Memory B cell (primary cell): ENCODE measurements around the gene ALK.

Source experiments
- ATAC-seq: fragments of 150-1000 bp; cut with Tn5 transposase; 2 replicates; pipeline ENCODE4 v1.10.0; 2021; ENCODE audit warnings: low read depth, mild to moderate bottlenecking, moderate library complexity
- DNase-seq, 2 donors: peaks; one replicate each; pipeline ENCODE4 v3.0.0; 2022; ENCODE audit warnings: low spot score in 2 of 2
- H3K27ac Mint-ChIP-seq: one replicate; pipeline ENCODE4 v1.8.0; 2022; ENCODE audit warnings: mild to moderate bottlenecking, moderate library complexity, mixed read lengths
- H3K27me3 Mint-ChIP-seq: one replicate; pipeline ENCODE4 v1.8.0; 2022; ENCODE audit warnings: mixed read lengths
- H3K36me3 Mint-ChIP-seq: one replicate; pipeline ENCODE4 v1.8.0; 2022; ENCODE audit warnings: mild to moderate bottlenecking, mixed read lengths
- H3K4me1 Mint-ChIP-seq: one replicate; pipeline ENCODE4 v1.8.0; 2022; ENCODE audit warnings: mixed read lengths
- H3K4me3 Mint-ChIP-seq: one replicate; pipeline ENCODE4 v1.8.0; 2022; ENCODE audit warnings: mild to moderate bottlenecking, moderate library complexity, mixed read lengths
- H3K9me3 Mint-ChIP-seq: one replicate; pipeline ENCODE4 v1.8.0; 2022; ENCODE audit warnings: mixed read lengths

The ALK gene

GRCh38 chr2:29921560-29921915, at the start of gene ALK:
Gene ALK (minus strand): TSS chr2:29921586. CDS start chr2:29920659, 927 bp downstream.
- Mint-ChIP-seq H3K27me3 (peaks cover 19% of the 10 kb centered on the region), H3K36me3 (no peaks in the 10 kb centered on the region), H3K9me3 (peaks cover 2% of the 10 kb centered on the region), H3K4me3 (peak within 1 kb of the TSS; percentile 29), H3K27ac (no peak within 1 kb of the TSS), H3K4me1 (peaks cover 2% of the 10 kb centered on the region)
- ATAC-seq: peak; percentile 76
- DNase-seq: peak in 1 of 2 donors; percentile 18

- Mint-ChIP-seq H3K27ac (no peak overlapping the region), H3K27me3 (peaks cover 10% of the 10 kb centered on the region), H3K36me3 (no peaks in the 10 kb centered on the region), H3K4me1 (no peaks in the 10 kb centered on the region), H3K4me3 (no peak overlapping the region), H3K9me3 (no peaks in the 10 kb centered on the region)
- ATAC-seq (no peak), DNase-seq (no peak)
Measured at GRCh38 chr2:29966266-29966665, 44.9 kb upstream of the ALK start.

DNA sequence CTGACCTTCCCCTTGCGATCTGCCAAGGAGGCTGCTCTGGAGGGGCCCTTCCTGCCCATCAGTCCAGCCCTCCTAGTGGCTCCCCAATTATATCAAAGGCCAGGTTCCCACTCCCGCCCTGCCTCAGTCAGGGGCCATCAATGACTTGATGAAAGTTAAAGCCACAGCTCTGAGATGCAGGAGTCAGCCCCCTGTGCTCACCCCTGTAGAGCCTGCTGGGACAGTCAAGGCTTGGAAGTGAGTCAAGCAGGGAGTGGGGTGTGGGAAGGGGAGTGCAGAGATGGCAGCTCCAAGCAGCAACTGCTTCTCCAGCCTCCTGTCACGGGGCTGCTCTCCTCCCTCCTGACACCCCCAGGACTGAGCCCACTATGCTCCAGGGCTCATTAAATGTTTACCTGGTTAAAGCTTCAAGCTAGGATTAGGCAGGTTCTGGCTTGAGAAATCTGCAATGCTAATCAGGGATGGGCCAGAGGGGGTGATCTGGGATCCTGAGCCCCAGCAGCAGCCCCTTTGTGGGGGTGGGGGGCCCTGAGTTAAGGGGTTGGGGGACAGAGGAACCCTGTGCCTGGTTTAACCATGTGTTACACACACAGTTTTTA, 42.7 kb upstream of the ALK start:
- DNase-seq: no peak
- Mint-ChIP-seq H3K4me1 (no peaks in the 10 kb centered on the region), H3K36me3 (no peaks in the 10 kb centered on the region), H3K4me3 (no peak overlapping the region), H3K27me3 (peaks cover 10% of the 10 kb centered on the region), H3K9me3 (no peaks in the 10 kb centered on the region), H3K27ac (no peak overlapping the region)
- no peak for ATAC-seq

DNA sequence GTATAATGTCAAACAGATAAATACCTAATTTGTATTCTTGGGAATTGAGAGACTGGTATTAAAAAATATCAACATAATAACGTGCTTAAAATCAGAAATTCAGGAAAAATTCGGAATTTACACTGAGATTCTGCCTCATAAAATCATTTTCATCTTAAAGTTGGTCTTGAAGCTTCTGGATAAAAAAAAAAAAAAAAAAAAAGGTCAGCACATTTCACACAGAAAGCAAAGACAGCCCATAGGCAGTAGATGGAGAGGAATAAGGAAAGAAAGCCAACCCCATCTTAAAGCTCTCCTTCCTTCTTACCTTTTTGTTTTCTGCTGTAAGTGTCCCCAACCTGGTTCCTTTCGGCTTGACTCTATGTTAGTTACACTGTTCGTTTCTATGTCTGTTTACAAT, 41.5 kb upstream of the ALK start:
- H3K9me3 Mint-ChIP-seq: no peaks in the 10 kb centered on the region
- no peak overlapping the region for H3K27ac Mint-ChIP-seq
- ATAC-seq (no peak), DNase-seq (no peak)
- no peaks in the 10 kb centered on the region for H3K36me3 Mint-ChIP-seq
- no peak overlapping the region for H3K4me3 Mint-ChIP-seq
- peaks cover 11% of the 10 kb centered on the region for H3K27me3 Mint-ChIP-seq
- no peaks in the 10 kb centered on the region for H3K4me1 Mint-ChIP-seq

- no peaks in the 10 kb centered on the region for H3K4me1 Mint-ChIP-seq
- H3K27ac Mint-ChIP-seq: no peak overlapping the region
- no peak overlapping the region for H3K4me3 Mint-ChIP-seq
- H3K36me3 Mint-ChIP-seq: peaks cover 3% of the 10 kb centered on the region
- DNase-seq (no peak), ATAC-seq (no peak)
- H3K27me3 Mint-ChIP-seq: peaks cover 14% of the 10 kb centered on the region
- peaks cover 5% of the 10 kb centered on the region for H3K9me3 Mint-ChIP-seq
Measured at GRCh38 chr2:29954316-29954715, 32.9 kb upstream of the ALK start.

- Mint-ChIP-seq H3K27me3 (peaks cover 16% of the 10 kb centered on the region), H3K9me3 (peaks cover 5% of the 10 kb centered on the region), H3K27ac (no peak overlapping the region), H3K36me3 (peaks cover 3% of the 10 kb centered on the region), H3K4me1 (no peaks in the 10 kb centered on the region), H3K4me3 (no peak overlapping the region)
- ATAC-seq: no peak
- no peak for DNase-seq
Measured at GRCh38 chr2:29952973-29953372, 31.6 kb upstream of the ALK start.

DNA sequence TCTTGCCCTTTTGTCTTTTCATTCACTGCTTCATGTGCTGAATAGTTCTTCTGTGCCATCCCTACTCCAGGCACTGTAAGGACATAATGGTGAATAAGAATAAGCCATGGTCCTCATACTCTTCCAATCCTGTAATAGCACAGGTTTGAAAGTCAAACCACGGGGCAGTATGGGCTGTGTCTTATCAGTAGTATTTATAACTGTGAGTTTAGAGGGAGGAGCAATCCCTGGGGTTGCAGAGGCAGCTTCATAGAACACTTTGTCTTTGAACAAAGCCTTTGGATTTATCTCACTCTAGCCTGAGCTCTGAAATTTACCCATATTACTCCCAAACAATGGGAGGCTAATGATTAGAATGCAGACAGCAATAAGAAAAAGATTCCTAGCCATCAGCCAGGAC, 30.2 kb upstream of the ALK start:
- Mint-ChIP-seq H3K4me1 (no peaks in the 10 kb centered on the region), H3K27ac (no peak overlapping the region), H3K36me3 (peaks cover 3% of the 10 kb centered on the region), H3K4me3 (no peak overlapping the region), H3K9me3 (peaks cover 4% of the 10 kb centered on the region), H3K27me3 (peaks cover 15% of the 10 kb centered on the region)
- no peak for DNase-seq
- no peak for ATAC-seq

- Mint-ChIP-seq H3K9me3 (peaks cover 2% of the 10 kb centered on the region), H3K27ac (no peak overlapping the region), H3K36me3 (no peaks in the 10 kb centered on the region), H3K27me3 (peaks cover 11% of the 10 kb centered on the region), H3K4me1 (no peaks in the 10 kb centered on the region), H3K4me3 (no peak overlapping the region)
- no peak for DNase-seq
- ATAC-seq: no peak
Measured at GRCh38 chr2:29950481-29950880, 29.1 kb upstream of the ALK start.

DNA sequence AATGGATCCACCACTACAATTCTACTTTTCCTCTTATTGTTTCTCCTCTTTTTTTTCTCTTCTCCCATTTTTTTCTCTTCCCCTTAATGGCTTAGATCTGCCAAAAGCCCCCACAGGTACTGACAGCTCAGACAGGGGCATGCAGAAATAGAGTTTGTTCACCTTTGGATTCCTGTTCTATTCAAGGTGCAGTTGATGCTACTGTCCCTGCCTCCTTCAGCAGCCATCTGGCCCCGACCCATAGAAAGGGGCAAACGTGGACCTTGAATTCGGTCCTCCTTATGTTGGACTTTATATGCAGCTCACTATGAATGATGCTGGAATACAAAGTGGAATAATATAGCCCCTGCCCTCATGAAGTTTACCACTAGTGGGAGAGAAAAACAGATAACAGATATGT, 27.7 kb upstream of the ALK start:
- ATAC-seq (no peak), DNase-seq (no peak)
- H3K4me3 Mint-ChIP-seq: no peak overlapping the region
- H3K27me3 Mint-ChIP-seq: peaks cover 11% of the 10 kb centered on the region
- H3K36me3 Mint-ChIP-seq: no peaks in the 10 kb centered on the region
- no peak overlapping the region for H3K27ac Mint-ChIP-seq
- H3K9me3 Mint-ChIP-seq: peaks cover 2% of the 10 kb centered on the region
- H3K4me1 Mint-ChIP-seq: no peaks in the 10 kb centered on the region

GRCh38 chr2:29946505-29946904, 25.1 kb upstream of the ALK start:
- Mint-ChIP-seq H3K4me3 (no peak overlapping the region), H3K9me3 (peaks cover 7% of the 10 kb centered on the region), H3K36me3 (peaks cover 2% of the 10 kb centered on the region), H3K4me1 (no peaks in the 10 kb centered on the region), H3K27ac (no peak overlapping the region), H3K27me3 (peaks cover 12% of the 10 kb centered on the region)
- DNase-seq: no peak
- ATAC-seq: no peak

DNA sequence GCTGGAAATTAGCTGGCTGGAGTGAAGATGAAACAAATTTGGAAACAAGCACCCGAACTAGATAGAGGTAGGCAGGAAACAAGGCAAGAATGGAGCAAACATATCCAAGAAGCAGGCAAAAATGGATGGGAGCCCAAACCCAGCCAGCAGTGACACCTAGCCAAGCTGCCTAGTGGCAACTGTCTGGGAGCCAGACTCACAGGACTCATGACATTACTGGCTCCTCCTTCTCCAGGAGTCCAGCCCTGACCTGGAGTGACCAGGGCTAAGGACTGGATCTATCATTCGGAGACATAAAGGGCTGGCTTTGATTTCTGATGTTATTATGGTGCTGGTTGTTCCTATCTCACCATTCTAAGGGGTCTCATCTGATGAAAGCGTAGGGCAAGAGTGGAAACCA, 21.3 kb upstream of the ALK start:
- peaks cover 2% of the 10 kb centered on the region for H3K36me3 Mint-ChIP-seq
- DNase-seq (no peak), ATAC-seq (no peak)
- H3K27me3 Mint-ChIP-seq: peaks cover 7% of the 10 kb centered on the region
- peaks cover 7% of the 10 kb centered on the region for H3K9me3 Mint-ChIP-seq
- H3K4me3 Mint-ChIP-seq: no peak overlapping the region
- no peaks in the 10 kb centered on the region for H3K4me1 Mint-ChIP-seq
- H3K27ac Mint-ChIP-seq: no peak overlapping the region

DNA sequence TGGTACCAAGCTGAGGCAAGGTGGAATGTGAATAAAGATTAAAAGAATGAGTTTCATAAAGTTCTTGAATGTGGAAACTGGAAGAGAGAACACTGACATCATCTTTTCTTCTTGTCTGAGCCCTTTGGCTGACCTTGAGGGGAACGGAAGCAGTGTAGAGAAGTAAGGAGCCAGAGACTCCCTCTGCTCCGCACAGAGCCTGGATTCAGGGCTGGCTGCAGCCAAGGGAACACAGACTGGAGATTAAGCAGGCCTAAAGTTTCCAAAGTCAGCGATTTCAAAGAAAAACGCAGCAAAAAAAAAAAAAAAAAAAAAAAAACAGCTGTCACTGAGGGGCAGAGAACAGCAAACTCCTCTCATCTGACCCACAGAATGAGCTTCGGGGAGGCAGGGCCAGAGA, 19.3 kb upstream of the ALK start:
- H3K27me3 Mint-ChIP-seq: peaks cover 7% of the 10 kb centered on the region

GRCh38 chr2:29936020-29936419, 14.6 kb upstream of the ALK start:
- no peak overlapping the region for H3K4me3 Mint-ChIP-seq
- ATAC-seq (no peak), DNase-seq (no peak)
- no peaks in the 10 kb centered on the region for H3K9me3 Mint-ChIP-seq
- no peak overlapping the region for H3K27ac Mint-ChIP-seq
- H3K4me1 Mint-ChIP-seq: no peaks in the 10 kb centered on the region
- H3K36me3 Mint-ChIP-seq: no peaks in the 10 kb centered on the region
- peaks cover 14% of the 10 kb centered on the region for H3K27me3 Mint-ChIP-seq

More for the DNA sequence above, 19.3 kb upstream of the ALK start:
- Mint-ChIP-seq H3K27ac (no peak overlapping the region), H3K4me1 (no peaks in the 10 kb centered on the region), H3K9me3 (peaks cover 7% of the 10 kb centered on the region), H3K36me3 (peaks cover 2% of the 10 kb centered on the region), H3K4me3 (no peak overlapping the region)
- no peak for DNase-seq
- no peak for ATAC-seq

DNA sequence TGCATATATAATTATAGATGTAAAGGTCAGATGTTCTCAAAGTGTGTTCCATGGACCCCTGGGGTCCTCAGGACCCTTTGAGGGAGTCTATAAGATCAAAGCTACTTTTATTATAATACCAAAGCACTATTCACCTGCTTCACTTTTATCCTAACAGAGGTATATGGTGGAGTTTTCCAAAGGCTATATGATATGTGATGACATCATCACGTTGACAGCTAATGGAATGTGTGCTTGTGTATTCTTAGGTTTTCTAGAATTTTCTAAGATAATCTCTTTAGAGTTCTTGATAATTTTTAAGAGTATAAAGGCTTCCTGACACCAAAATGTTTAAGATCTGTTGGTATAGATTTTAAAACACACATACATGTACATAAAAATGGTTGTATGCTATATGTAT, 10.4 kb upstream of the ALK start:
- Mint-ChIP-seq H3K27ac (no peak overlapping the region), H3K36me3 (no peaks in the 10 kb centered on the region), H3K4me1 (no peaks in the 10 kb centered on the region), H3K4me3 (no peak overlapping the region), H3K27me3 (peaks cover 17% of the 10 kb centered on the region), H3K9me3 (no peaks in the 10 kb centered on the region)
- ATAC-seq (no peak), DNase-seq (no peak)

DNA sequence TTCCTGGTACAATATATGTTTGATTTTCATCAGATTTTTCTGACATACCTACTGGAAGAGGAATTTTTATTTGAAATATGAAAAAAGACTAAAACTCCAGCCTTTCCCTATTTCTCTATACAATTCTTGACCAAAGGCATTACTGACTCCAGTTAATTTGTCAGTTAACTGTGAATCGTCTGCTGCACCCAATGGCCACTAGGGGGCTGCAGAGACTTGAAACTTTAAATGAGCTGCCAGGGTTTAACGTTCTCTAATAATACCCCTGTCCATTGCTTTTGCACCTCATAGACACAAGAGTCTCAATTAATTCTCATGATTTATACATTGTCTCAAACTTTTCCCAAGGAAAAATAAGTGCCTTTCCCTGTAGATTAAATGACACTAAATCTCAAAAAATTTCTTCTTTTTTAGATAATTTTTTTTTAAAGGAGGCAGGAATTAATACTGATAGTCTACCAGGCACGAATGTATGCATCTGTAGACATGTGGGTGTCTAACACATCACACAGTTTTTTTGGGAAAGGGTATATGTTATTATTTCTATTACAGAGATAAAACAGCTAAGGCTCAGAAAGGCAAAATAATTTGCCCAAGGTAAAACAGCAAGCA, 1.8 kb upstream of the ALK start:
- DNase-seq: peak; percentile 28 to 44
- no peak overlapping the region for H3K4me3 Mint-ChIP-seq
- peaks cover 2% of the 10 kb centered on the region for H3K4me1 Mint-ChIP-seq
- peak; percentile 32 for ATAC-seq
- H3K27me3 Mint-ChIP-seq: peaks cover 18% of the 10 kb centered on the region
- H3K9me3 Mint-ChIP-seq: peaks cover 2% of the 10 kb centered on the region
- H3K36me3 Mint-ChIP-seq: no peaks in the 10 kb centered on the region
- H3K27ac Mint-ChIP-seq: no peak overlapping the region
